ENCODE data around the gene C20orf141.

DNA sequence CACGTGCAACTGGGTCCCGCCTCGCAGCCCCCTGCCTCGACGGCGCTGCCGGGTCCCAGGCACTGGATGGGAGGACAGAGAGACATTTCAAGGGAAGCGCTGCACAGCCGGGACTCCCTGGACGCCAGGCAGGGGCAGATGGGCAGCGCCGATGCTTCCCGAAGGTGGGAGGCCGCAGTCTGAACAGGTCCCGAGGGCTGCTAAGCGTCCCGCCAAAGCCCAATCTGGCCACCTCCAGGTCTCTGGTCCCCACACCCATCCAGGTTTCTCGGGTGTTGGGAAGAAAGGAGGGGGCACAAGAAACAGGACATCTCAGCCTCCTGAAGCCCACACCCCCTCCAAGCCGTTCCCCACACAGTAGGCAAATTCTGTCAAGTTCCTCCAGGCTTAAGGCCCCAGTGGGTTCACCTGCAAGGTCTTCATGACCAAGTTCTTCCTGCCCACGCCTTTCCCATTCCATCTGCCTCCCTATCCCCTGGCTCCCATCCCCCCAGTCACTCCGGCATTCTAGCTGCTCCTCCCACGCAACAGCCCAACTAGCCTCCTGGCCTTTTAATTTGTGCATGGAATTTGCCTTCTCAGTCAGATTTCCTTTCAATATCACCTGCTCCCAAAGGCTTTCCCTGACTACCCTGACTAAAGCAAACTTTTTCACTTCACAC lies 9.0 kb upstream of the C20orf141 start:
- TF ChIP-seq CTCF (IDR thresholded peaks at IDR 0.05; ENCODE audit: borderline replicate concordance, extremely low read depth, low read length, poor library complexity, severe bottlenecking) = no peak
- TF ChIP-seq EZH2 (IDR thresholded peaks at IDR 0.05; ENCODE audit: borderline replicate concordance, low read depth, low read length, severe bottlenecking) = no peak
